Metanephros (tissue), 2 donors: ENCODE results near the gene PAF1. TPM values are rescaled to one million over a fixed set of nuclear protein-coding genes. Genes with fewer than 3 reads are reported as not detected.

Source experiments
- small RNA-seq: library from RNA; depleted of rRNA; stranded (forward); fragments of <200 nt; gene quantifications from one replicate; pipeline ENCODE3, GENCODE V24; 2014; ENCODE audit warnings: low replicate concordance
- total RNA-seq: library from RNA; depleted of rRNA; stranded (reverse); fragments of >200 nt; gene quantifications from one replicate; pipeline ENCODE4 v1.2.3, GENCODE V29; 2014

Gene PAF1
- total RNA-seq = 30.4 TPM

DNA sequence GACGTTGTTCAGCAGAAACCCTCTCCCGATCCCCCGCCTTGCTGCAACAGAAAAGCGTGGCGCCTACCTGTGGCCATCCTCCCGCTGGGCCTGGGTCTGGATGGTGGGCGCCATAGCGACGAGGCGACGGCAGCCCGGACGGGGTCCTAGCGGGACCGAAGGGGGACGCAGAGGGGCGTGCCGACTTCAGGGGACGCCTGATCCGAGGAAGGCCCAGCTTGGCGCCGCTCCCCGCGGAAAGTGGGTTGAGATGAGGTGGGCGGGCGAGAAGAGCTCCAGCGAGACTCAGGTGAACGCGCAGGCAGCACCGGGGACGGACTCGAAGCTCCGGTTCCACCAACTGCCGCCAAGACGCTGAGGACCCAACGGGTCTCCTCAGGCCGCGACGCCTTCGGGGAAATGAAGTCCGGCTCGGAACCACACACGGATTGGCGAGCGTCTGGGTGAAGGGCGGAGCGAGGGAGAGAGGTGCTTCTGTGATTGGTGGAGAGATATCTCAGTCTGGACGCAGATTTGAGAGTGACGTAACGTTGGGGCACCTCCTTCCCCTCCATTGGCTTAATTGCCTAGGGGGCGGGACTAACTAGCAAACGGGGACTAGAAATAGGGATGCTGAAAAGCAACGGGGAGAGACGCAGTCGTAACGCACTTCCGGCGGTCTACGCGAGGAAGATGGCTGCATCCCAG, at the start of gene PAF1, which contains the start of gene MED29:
PAF1 (minus strand) TSS at position 356 of the 687 bp plus-strand sequence; CDS start at position 114, 242 bp downstream.
MED29 (plus strand) TSS at position 628 of the 687 bp plus-strand sequence; CDS start at position 673, 45 bp downstream.

DNA sequence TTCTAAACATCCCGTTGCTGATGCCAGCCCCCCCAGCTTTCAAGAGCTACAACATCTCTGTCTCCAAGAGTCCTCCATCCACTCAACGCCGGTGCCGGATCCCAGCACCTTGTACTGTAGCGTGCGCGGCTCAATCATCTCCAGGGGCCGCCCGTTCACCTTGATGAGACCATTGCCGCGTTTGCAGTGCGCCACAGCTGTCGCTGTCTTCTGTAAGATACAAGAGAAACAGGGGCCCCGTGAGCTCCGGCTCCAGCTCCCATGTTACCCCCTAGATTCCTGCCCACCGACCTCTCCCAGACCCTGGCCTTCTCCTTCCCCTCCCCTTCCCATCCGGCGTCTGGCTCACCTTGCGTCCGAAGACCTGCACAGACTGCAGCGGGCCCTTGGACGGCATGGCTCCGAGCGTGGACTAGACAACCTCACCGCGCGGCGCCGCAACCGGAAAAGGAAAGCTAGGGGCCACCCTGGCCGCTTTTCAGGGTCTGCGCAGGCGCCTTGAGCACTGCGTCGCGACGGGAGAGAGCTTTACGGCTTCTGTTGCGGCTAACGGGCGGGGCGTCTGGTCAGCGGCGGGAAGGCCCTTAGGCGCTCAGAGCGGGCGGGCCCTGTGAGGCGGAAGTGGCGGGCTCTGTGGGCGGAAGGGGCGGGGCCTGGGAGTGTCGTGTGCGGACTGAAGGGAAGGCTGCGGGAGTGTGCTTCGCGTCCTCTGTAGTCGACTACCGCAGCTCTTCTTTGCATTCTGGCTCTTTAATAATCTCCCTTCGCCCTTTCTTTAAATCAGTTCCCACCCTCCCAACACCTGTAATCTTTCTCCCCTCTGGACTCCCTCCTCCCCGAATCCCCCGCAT, 44.8 kb upstream of the PAF1 start, which contains the start of gene RPS16:
RPS16 (minus strand) TSS at position 451 of the 851 bp plus-strand sequence; CDS start at position 397, 54 bp downstream.

DNA sequence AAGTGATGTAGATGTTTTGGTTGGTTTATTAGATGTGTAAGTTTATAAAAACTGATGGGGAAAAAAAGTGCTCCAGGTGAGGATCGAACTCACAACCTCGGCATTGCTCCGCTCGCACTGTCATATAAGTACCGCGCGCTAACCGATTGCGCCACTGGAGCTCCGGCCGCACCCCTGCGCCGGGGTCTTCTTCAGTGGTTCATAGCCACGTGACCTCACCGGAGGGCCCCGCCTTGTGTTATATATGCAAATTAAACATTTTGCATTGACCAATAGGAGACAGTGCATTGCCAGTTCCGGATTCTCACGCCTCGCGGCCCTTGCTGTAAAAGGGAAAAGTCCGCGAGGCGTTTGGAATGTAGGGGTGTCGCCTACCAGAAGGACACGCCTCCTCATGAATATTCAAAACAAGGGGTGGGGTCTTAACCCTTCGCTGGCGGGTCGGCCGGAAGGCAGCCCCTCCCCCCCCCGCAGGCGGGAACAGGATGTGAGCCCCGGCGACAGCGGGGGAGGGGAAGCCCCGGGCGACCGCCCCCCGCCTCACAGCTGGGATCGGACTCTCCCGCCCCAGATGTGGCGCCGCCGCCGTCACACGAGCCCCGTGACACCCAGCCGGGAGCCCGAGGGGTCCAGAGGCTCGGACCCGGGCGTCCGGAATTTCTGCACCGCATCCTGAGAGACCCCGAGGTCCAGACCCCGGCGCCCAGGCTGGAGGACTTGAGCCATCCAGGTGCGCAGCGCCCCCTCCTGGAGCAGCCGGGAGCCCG, 21.4 kb upstream of the PAF1 start, which contains the start of gene PLEKHG2:
PLEKHG2 (plus strand) TSS at position 570 of the 767 bp plus-strand sequence. CDS start 1,418 bp downstream, outside the sequence.

DNA sequence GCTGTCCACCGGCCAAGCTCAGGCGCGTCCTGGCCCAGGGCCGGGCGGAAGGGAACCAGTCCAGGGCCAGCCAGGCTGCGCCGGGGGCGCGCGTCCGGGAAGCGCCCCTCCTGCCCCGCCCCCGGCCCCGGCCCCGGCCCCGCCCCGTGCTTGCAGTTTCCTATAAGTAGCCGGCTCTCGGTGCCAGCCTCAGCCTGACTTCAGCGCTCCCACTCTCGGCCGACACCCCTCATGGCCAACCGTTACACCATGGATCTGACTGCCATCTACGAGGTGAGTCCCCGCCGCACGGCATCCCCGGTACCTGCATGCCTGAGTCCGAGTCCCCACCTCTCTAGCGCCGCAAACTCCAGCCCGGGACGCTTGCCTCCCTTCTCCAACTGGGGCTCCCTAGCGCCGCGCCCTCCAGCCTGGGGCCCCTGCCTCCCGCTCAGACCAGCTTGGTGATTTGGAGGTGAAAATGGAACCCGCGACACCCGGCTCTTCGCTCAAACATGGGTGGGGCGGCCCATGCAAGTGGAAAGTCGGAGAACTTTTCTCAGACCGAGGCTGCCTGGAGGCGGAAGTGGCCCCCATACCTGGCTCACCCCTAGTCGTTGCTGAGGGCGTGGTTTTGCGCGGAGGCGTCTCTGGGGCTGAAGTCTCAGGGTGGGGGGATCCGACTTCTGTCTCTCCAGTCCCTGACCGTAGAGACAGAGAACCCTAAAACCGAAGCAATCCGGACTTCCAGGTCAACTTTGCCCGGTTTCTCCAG, 15.9 kb upstream of the PAF1 start, which contains the start of gene ZFP36:
ZFP36 (plus strand) TSS at position 192 of the 754 bp plus-strand sequence; CDS start at position 250, 58 bp downstream.

DNA sequence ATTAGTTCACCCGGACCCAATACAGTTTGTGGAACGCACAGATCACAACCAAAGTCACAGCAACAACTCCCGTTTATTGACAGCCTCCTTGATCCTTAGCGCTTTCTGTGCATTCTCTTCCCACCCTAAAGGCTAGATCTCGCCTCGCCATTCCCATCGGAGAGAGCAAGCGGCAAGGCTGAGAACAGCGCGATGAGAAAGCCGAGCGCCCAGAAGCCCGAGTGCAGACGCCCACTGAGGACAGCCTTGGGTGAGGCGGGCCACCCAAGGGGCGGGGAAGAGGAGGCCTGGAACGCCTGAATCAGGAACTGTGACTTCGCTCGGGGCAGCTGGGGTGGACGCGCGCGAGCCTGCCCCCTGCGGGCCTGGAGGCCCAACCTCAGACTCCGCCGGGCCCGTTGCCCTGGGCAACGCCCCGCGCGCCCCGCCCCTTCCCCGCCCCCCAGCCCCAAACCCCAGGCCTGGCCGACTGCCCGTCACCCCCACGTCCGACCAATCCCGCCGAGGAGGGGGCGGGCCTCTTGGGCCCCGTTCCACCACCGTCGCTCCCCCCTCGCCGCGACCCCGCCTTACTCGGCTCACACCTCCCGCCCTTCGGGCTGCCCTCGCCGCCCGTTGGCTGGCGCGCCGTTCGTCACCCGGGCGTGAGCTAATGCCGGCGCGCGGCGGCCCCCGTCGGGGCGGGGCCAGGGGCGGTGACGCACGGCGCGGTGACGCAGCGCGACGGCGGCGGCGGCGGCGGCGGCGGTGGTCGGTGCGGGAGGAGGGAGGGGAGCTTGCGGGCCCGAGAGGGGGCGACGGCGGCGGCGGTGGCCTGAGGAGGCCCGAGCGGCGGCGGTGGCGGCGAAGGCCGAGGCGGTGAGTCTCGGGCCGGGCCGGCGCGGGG, 48.9 kb downstream of the PAF1 start, which contains the start of gene SAMD4B:
SAMD4B (plus strand) TSS at position 703 of the 886 bp plus-strand sequence. CDS start 14,473 bp downstream, outside the sequence.

Small RNAs within 50 kb of the gene (small RNA-seq; reads per million reads assigned to genes)
- gene AC011445.2 (0.09 reads per million), gene MIR4530 (0.12 reads per million), gene RN7SL566P (not detected)

Other genes starting within 250 kb of the PAF1 start
- gene NCCRP1, start 194.1 kb downstream of the PAF1 start, total RNA-seq = 2.3 TPM
- not detected for gene SYCN, start 186.8 kb downstream of the PAF1 start, total RNA-seq
- gene IFNL3, start 146.1 kb downstream of the PAF1 start, total RNA-seq = not detected
- not detected for gene IFNL4, start 142.2 kb downstream of the PAF1 start, total RNA-seq
- not detected for gene IFNL2, start 122.7 kb downstream of the PAF1 start, total RNA-seq
- gene IFNL1, start 94.7 kb downstream of the PAF1 start, total RNA-seq = not detected
- gene LRFN1, start 70.2 kb downstream of the PAF1 start, total RNA-seq = 2.7 TPM
- 19.1 TPM for gene GMFG, start 55.1 kb downstream of the PAF1 start, total RNA-seq
- 87.2 TPM for gene SAMD4B, start 48.7 kb downstream of the PAF1 start, total RNA-seq
- 58.0 TPM for gene MED29, start 272 bp upstream of the PAF1 start, total RNA-seq
- 56.6 TPM for gene ZFP36, start 15.7 kb upstream of the PAF1 start, total RNA-seq
- 76.6 TPM for gene PLEKHG2, start 21.6 kb upstream of the PAF1 start, total RNA-seq
- gene RPS16, start 44.8 kb upstream of the PAF1 start, total RNA-seq = 259 TPM
- gene SUPT5H, start 54.5 kb upstream of the PAF1 start, total RNA-seq = 57.6 TPM
- 43.8 TPM for gene TIMM50, start 89.7 kb upstream of the PAF1 start, total RNA-seq
- gene DLL3, start 107.8 kb upstream of the PAF1 start, total RNA-seq = 0.35 TPM
- 4.7 TPM for gene SELENOV, start 124.0 kb upstream of the PAF1 start, total RNA-seq
- gene EID2B, start 141.7 kb upstream of the PAF1 start, total RNA-seq = 4.7 TPM
- gene EID2, start 149.1 kb upstream of the PAF1 start, total RNA-seq = 13.2 TPM
- not detected for gene LGALS13, start 211.4 kb upstream of the PAF1 start, total RNA-seq